GM12878 (cell line): Measurements from ENCODE around the gene C1QTNF1. TPM values are rescaled to one million over a fixed set of nuclear protein-coding genes. Genes with fewer than 3 reads are reported as not detected.
A peak's percentile ranks its signal among the peaks of the same experiment; 100 is the strongest.

Source experiments
- ATAC-seq: fragments of 200-7000 bp; cut with Tn5 transposase; 3 replicates; pipeline ENCODE4 v1.9.1; 2020; ENCODE audit warnings: mild to moderate bottlenecking, moderate library complexity
- BruUV-seq: library from RNA; stranded (reverse); fragments of 400-500 nt; replicated peaks from 2 replicates; lab custom pipeline; 2021; lab: Mats Ljungman, UMichigan
- CTCF ChIA-PET: fragments of 300-600 bp; sonication (Branson Sonifier 250); formaldehyde crosslinking; extraction: SDS; loops from one replicate; lab custom pipeline; 2021; ENCODE audit warnings: inconsistent platforms; lab: Yijun Ruan, JAX
- POLR2A ChIA-PET: fragments of 350-600 bp; formaldehyde crosslinking; extraction: SDS; loops from one replicate; lab custom pipeline; 2021; ENCODE audit warnings: inconsistent platforms; lab: Charles Lee
- RAD21 ChIA-PET: fragments of 300-600 bp; sonication (Branson Sonifier 250); formaldehyde crosslinking; loops from one replicate; lab custom pipeline; 2023; ENCODE audit warnings: antibody characterized with exemption; ENCODE audit not compliant: unreplicated experiment; lab: Charles Lee
- SMC1A ChIA-PET: fragments of 300-600 bp; sonication (Branson Sonifier 250); formaldehyde crosslinking; loops from one replicate; lab custom pipeline; 2023; ENCODE audit not compliant: unreplicated experiment, uncharacterized antibody; lab: Charles Lee
- DNase-seq: peaks from one replicate; pipeline ENCODE4 v3.0.0-alpha.2; 2011; ENCODE audit warnings: low read depth, low spot score
- FAIRE-seq: peaks from 3 replicates; lab custom pipeline; 2011; peaks lifted over from hg19 to GRCh38; lab: Jason Lieb, UNC
- H2AFZ ChIP-seq: 2 replicates; pipeline ENCODE4 v1.6.0; 2011; ENCODE audit warnings: low read depth, low read length, control low read depth; ENCODE audit not compliant: control insufficient read depth
- H3K27ac ChIP-seq: 2 replicates; pipeline ENCODE4 v1.5.1; 2011; ENCODE audit warnings: control low read depth; ENCODE audit not compliant: control insufficient read depth, insufficient read depth
- H3K27me3 ChIP-seq, 2 experiments: replicated peaks in 1 of 2; 2 replicates each; pipeline versions ENCODE4 v1.6.0 to v1.6.1; 2011; ENCODE audit warnings: low read length in 1 of 2; ENCODE audit not compliant: control insufficient read depth in 2 of 2, insufficient read depth in 2 of 2
- H3K36me3 ChIP-seq, 2 experiments: 2 replicates each; pipeline ENCODE4 v1.5.1; 2011; ENCODE audit warnings: low read length in 1 of 2; ENCODE audit not compliant: control insufficient read depth in 2 of 2, insufficient read depth in 2 of 2
- H3K4me1 ChIP-seq: 2 replicates; pipeline ENCODE4 v1.6.1; 2011; ENCODE audit warnings: mild to moderate bottlenecking, low read length, moderate library complexity, mixed read lengths; ENCODE audit not compliant: control insufficient read depth, insufficient read depth
- H3K4me2 ChIP-seq: 2 replicates; pipeline ENCODE4 v1.6.0; 2011; ENCODE audit warnings: control low read depth; ENCODE audit not compliant: control insufficient read depth, insufficient read depth
- H3K4me3 ChIP-seq: fragments of 200-600 bp; sonication (generic); 2 replicates; pipeline ENCODE4 v1.5.1; 2016
- H3K79me2 ChIP-seq: 2 replicates; pipeline ENCODE4 v1.6.0; 2011; ENCODE audit warnings: low read length; ENCODE audit not compliant: control insufficient read depth, insufficient read depth
- H3K9ac ChIP-seq: 2 replicates; pipeline ENCODE4 v1.8.0; 2011; ENCODE audit warnings: low read length, control low read depth, mixed read lengths; ENCODE audit not compliant: control insufficient read depth, insufficient read depth
- H3K9me3 ChIP-seq: replicated peaks from 3 replicates; pipeline ENCODE4 v1.5.1; 2011; ENCODE audit warnings: mild to moderate bottlenecking, low read length; ENCODE audit not compliant: control insufficient read depth, insufficient read depth
- H4K20me1 ChIP-seq: 2 replicates; pipeline ENCODE4 v1.6.0; 2011; ENCODE audit not compliant: control insufficient read depth, insufficient read depth
- CBFB ChIP-seq: IDR thresholded peaks from 2 replicates; pipeline ENCODE4 v1.6.1; 2016; ENCODE audit warnings: antibody characterized with exemption, low read depth
- CBX3 ChIP-seq: fragments of 200-600 bp; sonication (generic); IDR thresholded peaks from 2 replicates; pipeline ENCODE4 v1.6.1; 2016; ENCODE audit warnings: low read depth, borderline replicate concordance
- ETV6 ChIP-seq, 2 experiments: fragments of 450-650 bp in 1 of 2; IDR thresholded peaks in 1 of 2; conservative IDR thresholded peaks in 1 of 2; 2 replicates each; pipeline ENCODE4 v1.6.1; 2014; ENCODE audit warnings: antibody characterized with exemption in 1 of 2, borderline replicate concordance in 1 of 2, low read depth in 1 of 2, mild to moderate bottlenecking in 1 of 2, moderate library complexity in 1 of 2
- JUNB ChIP-seq: IDR thresholded peaks from 2 replicates; pipeline ENCODE4 v1.6.1; 2016; ENCODE audit warnings: antibody characterized with exemption, mild to moderate bottlenecking
- MEF2B ChIP-seq: fragments of 450-650 bp; IDR thresholded peaks from 2 replicates; pipeline ENCODE4 v1.6.1; 2018; ENCODE audit warnings: mild to moderate bottlenecking, moderate library complexity; ENCODE audit not compliant: partially characterized antibody, poor library complexity, severe bottlenecking
- NR2C1 ChIP-seq: fragments of 450-650 bp; IDR thresholded peaks from 2 replicates; pipeline ENCODE4 v1.6.1; 2017; ENCODE audit warnings: antibody characterized with exemption, mild to moderate bottlenecking, moderate library complexity
- NR2C2 ChIP-seq: IDR thresholded peaks from 2 replicates; pipeline ENCODE4 v1.6.1; 2011; ENCODE audit warnings: borderline replicate concordance, low read depth; ENCODE audit not compliant: control insufficient read depth, insufficient read length
- RUNX3 ChIP-seq: IDR thresholded peaks from 2 replicates; pipeline ENCODE4 v1.6.1; 2012; ENCODE audit warnings: low read length, inconsistent platforms
- whole genome bisulfite sequencing: methylation state at CpG from one replicate; pipeline ENCODE4 v1.1.6; 2016; ENCODE audit warnings: low lambda C conversion rate; ENCODE audit not compliant: insufficient replicate concordance, insufficient coverage; ENCODE audit errors: missing lambda C conversion rate; 5-methylcytosine and 5-hydroxymethylcytosine counted together
- in situ Hi-C: fragments of 300-500 bp; cut with MboI; formaldehyde crosslinking; loops from 9 replicates; pipeline ENCODE4 v1.14.3; 2018; ENCODE audit warnings: mixed read lengths
- intact Hi-C: fragments of 100-400 bp; cut with micrococcal nuclease; formaldehyde crosslinking; loops from one replicate; pipeline ENCODE4 v1.14.2; 2022; ENCODE audit not compliant: unreplicated experiment
- polyA plus RNA-seq, 11 experiments: library from polyadenylated mRNA; depleted of rRNA in 4 of 11; unstranded in 6 of 11; stranded (reverse) in 5 of 11; fragments of >200 nt; fragmentation: Nextera tagmentation in 4 of 11; fragmentation: Illumina TruSeq in 1 of 11; extraction: Ambion mirVana in 4 of 11; extraction: Trizol in 1 of 11; gene quantifications; 1 replicate in 1 of 11; 2 replicates in 10 of 11; pipeline versions ENCODE4 v1.2.1 to v1.2.3, GENCODE V29; 2011 to 2016; ENCODE audit warnings: inconsistent platforms in 2 of 11, missing spikeins in 2 of 11, low read depth in 1 of 11
- total RNA-seq, 4 experiments: library from RNA; depleted of rRNA in 3 of 4; stranded (reverse); fragments of >200 nt in 3 of 4; fragmentation: Illumina TruSeq in 1 of 4; extraction: Trizol in 1 of 4; gene quantifications; 2 replicates each; pipeline versions ENCODE4 v1.2.1 to v1.2.3, GENCODE V29; 2013 to 2021

Gene C1QTNF1
- total and polyA plus RNA-seq, 10 of the 15 experiments (the other 5 are each of a cell fraction or from before 2014, with no cell fraction given): 0.05 to 1.1 (median 0.15) TPM; not detected in 4

DNA sequence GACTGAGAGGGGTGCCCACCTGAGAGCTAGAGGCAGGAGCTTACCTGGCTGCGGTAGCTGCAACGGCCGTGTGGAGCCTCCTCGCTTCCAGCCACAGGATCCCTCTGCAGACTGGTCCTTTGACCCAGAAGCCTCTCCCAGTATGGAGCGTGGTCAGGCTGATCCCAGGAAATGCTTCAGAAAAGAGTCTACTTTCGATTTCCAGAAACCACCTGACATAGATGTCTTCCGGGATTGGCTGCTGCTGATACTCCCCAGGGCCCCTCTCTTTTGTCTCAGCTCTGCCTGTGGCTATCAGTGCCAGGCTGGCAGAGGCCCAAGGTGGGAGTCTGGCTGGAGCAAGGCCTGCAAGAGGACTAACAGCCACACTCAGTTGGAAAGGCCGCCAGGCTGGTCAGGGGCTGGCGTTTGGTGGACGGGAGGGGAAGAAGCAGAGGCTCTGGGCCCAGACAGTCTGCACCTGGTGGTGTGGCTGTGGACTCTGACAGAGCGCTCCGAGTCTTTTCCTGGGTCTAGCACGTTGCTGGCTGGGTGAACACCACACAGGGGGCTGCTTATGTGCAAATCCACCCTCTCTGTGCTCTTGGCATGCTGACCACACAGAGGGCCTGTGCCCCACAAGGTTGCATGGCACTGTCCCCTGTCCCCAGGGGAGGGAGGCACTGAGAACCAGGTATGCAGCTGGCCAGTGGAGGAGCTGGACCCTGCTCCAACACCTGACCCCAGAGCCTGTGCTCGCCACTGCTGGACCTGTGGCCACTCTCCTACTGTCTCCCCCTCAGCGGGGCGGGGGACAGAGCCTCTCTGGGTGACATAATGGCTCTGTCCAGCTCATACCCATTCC, 44.0 kb upstream of the C1QTNF1 start, which contains the start of gene LGALS3BP:
TSS of gene LGALS3BP (minus strand) at position 144 of the 844 bp plus-strand sequence. CDS start 2,732 bp downstream, outside the sequence.
- Histone ChIP-seq H3K27ac (no peak within 1 kb of the TSS), H2AFZ (peak within 1 kb of the TSS; percentile 55), H3K4me3 (no peak within 1 kb of the TSS)
- 39% methylated on average over 16 of the region's 16 CpGs for WGBS
- DNase-seq: no peak
- in situ Hi-C loops: no loop called here
- TF ChIP-seq NR2C2: no peak
- no peak for TF ChIP-seq RUNX3
- no peak for TF ChIP-seq NR2C1
- TF ChIP-seq CBFB: no peak
- TF ChIP-seq CBX3: no peak
- TF ChIP-seq JUNB: no peak
- no peak for TF ChIP-seq MEF2B
- no peak for TF ChIP-seq ETV6 (conservative IDR thresholded peaks at IDR 0.05 in 1 of 2, IDR thresholded peaks at IDR 0.05 in 1 of 2; ENCODE audit: borderline replicate concordance in 1 of 2, low read depth in 1 of 2)
- TF ChIP-seq, all 136 proteins: peak for 0
- intact Hi-C loops: no loop called here
- no peaks in the 10 kb centered on the region for H3K27me3 ChIP-seq
- no peak within 1 kb of the TSS for H3K9ac ChIP-seq
- CTCF ChIA-PET: interaction anchor here (1.1 to 2.5 kb wide), 2 partner anchors 9 to 64 kb away, joined by 3 to 10 read pairs; no protein-coding TSS in a partner anchor
- BruUV-seq: no TSS peak
- H3K4me2 ChIP-seq: no peak within 1 kb of the TSS
- peak; percentile 40 for ATAC-seq
- H3K4me1 ChIP-seq: no peaks in the 10 kb centered on the region; the same call in 1 of the 2 replicates
- RAD21 ChIA-PET: no interaction called here
- SMC1A ChIA-PET: no interaction called here
- no peak for FAIRE-seq
- POLR2A ChIA-PET: no interaction called here
- H3K36me3 ChIP-seq: no peaks in the 10 kb centered on the region
- no peaks in the 10 kb centered on the region for H3K79me2 ChIP-seq
- H3K9me3 ChIP-seq: no peaks in the 10 kb centered on the region
- H4K20me1 ChIP-seq: no peaks in the 10 kb centered on the region
